ENCODE results near the gene RDX.

The RDX gene

DNA sequence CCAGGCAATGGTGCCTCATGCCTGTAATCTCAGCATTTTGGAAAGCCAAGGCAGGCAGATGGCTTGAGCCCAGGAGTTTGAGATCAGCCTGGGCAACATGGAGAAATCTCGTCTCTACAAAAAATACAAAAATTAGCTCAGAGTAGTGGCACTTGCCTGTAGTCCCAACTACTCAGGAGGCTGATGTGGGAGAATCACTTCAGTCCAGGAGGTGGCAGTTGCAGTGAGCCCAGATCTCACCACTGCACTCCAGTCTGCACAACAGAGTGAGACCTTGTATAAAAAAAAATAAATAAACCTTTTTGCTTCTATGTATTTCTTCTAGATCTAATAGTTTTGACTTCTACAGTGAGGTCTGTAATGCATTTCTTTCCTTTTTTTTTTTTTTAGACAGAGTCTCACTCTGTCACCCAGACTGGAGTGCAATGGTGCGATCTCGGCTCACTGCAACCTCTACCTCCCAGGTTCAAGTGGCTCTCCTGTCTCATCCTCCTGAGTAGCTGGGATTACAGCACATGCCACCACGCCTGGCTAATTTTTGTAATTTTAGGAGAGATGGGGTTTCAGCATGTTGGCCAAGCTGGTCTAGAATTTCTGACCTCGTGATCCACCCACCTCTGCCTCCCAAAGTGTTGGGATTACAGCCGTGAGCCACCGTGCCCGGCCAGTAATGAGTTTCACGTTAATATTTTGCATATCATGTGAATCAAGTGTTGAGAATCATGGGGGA lies 18.1 kb upstream of the RDX start:
- no peaks in the 10 kb centered on the region for H3K36me3 ChIP-seq (ENCODE audit: insufficient read depth, low read length)
- no peak for TF ChIP-seq EZH2phosphoT487 (IDR thresholded peaks at IDR 0.05; ENCODE audit: borderline replicate concordance)
- H3K79me2 ChIP-seq (ENCODE audit: insufficient read depth, low read length) = no peaks in the 10 kb centered on the region
- peaks cover 7% of the 10 kb centered on the region for H3K4me1 ChIP-seq (ENCODE audit: insufficient read depth, low read length, poor library complexity, severe bottlenecking)
- H3K27me3 ChIP-seq (ENCODE audit: insufficient read depth, low read length, poor library complexity, severe bottlenecking) = no peaks in the 10 kb centered on the region
- no peak overlapping the region for H3K9ac ChIP-seq (ENCODE audit: low read depth, low read length, poor library complexity, severe bottlenecking)
- H3F3A ChIP-seq (ENCODE audit: low read depth) = no peaks in the 10 kb centered on the region
- H3K9me3 ChIP-seq (ENCODE audit: insufficient read depth, low read depth, low read length) = no peaks in the 10 kb centered on the region
- no peak overlapping the region for H2AFZ ChIP-seq (ENCODE audit: low read length)
- no peak overlapping the region for H3K4me3 ChIP-seq (ENCODE audit: low read length, poor library complexity, severe bottlenecking)
- H3K9me2 ChIP-seq (replicated peaks; ENCODE audit: low read depth, low read length) = no peaks in the 10 kb centered on the region
- no peaks in the 10 kb centered on the region for H4K20me1 ChIP-seq (ENCODE audit: insufficient read depth, low read length, poor library complexity, severe bottlenecking)
- no peak overlapping the region for H3K4me2 ChIP-seq (ENCODE audit: low read depth, low read length, poor library complexity, severe bottlenecking)

DNA sequence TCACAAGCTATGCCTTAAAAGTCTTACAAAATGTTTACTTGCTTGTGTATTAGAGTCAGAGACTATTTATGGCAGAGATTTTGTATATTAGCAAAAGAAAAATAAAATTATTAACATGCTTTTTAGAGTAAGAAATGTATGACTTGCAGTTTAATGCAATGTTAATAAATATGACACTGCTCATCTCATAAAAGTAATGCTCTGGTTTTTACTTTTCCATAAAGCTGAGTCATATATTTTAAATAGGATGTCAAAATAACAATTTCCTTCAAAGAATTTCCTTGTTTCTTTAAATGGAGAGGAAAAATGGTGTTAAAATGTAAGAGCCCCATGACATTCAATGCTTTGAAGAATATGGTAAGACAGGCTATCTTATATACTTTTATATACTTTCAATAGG lies 16.3 kb upstream of the RDX start:
- no peaks in the 10 kb centered on the region for H3K27me3 ChIP-seq (ENCODE audit: insufficient read depth, low read length, poor library complexity, severe bottlenecking)
- H3K36me3 ChIP-seq (ENCODE audit: insufficient read depth, low read length) = no peaks in the 10 kb centered on the region
- H3K4me2 ChIP-seq (ENCODE audit: low read depth, low read length, poor library complexity, severe bottlenecking) = no peak overlapping the region
- no peaks in the 10 kb centered on the region for H3K9me2 ChIP-seq (replicated peaks; ENCODE audit: low read depth, low read length)
- no peak overlapping the region for H2AFZ ChIP-seq (ENCODE audit: low read length)
- H4K20me1 ChIP-seq (ENCODE audit: insufficient read depth, low read length, poor library complexity, severe bottlenecking) = no peaks in the 10 kb centered on the region
- no peaks in the 10 kb centered on the region for H3K79me2 ChIP-seq (ENCODE audit: insufficient read depth, low read length)
- no peak overlapping the region for H3K9ac ChIP-seq (ENCODE audit: low read depth, low read length, poor library complexity, severe bottlenecking)
- H3K4me1 ChIP-seq (ENCODE audit: insufficient read depth, low read length, poor library complexity, severe bottlenecking) = peaks cover 7% of the 10 kb centered on the region
- no peaks in the 10 kb centered on the region for H3K9me3 ChIP-seq (ENCODE audit: insufficient read depth, low read depth, low read length)
- TF ChIP-seq CTCF (conservative IDR thresholded peaks at IDR 0.05; ENCODE audit: low read length) = no peak
- TF ChIP-seq EZH2phosphoT487 (IDR thresholded peaks at IDR 0.05; ENCODE audit: borderline replicate concordance) = no peak
- H3K4me3 ChIP-seq (ENCODE audit: low read length, poor library complexity, severe bottlenecking) = no peak overlapping the region
- H3F3A ChIP-seq (ENCODE audit: low read depth) = no peaks in the 10 kb centered on the region

DNA sequence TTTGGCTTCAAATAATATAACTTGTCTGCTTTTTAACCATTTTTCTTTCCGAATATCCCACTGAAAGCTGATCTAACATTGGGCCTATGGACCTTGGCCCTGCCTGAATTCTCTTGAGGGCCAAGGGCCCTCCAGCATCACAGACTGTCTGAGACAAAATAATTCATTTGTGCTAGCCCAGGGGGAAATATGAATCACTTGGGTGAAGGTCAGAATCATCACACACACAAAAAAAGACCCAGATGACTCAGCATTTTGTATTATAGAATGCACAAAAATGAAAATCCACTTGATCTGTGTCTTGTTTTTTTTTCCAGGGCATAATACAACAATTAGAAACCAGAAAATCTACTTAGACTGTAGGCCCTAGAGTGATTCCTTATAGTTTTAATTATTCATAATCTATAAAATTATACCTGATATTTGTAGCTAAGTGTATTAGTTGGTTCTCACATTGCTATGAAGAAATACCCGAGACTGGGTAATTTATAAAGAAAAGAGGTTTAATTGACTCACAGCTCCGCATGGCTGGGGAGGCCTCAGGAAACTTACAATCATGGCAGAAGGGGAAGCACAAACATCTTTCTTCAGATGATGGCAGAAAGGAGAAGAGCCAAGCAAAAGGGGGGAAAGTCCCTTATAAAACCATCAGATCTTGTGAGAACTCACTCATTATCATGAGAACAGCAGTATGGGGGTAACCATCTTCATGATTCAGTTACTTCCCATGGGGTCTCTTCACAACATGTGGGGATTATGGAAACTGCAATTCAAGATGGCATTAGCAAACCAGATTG lies 15.6 kb upstream of the RDX start:
- no peaks in the 10 kb centered on the region for H4K20me1 ChIP-seq (ENCODE audit: insufficient read depth, low read length, poor library complexity, severe bottlenecking)
- H3K79me2 ChIP-seq (ENCODE audit: insufficient read depth, low read length) = no peaks in the 10 kb centered on the region
- TF ChIP-seq EZH2phosphoT487 (IDR thresholded peaks at IDR 0.05; ENCODE audit: borderline replicate concordance) = no peak
- no peak for TF ChIP-seq CTCF (conservative IDR thresholded peaks at IDR 0.05; ENCODE audit: low read length)
- no peaks in the 10 kb centered on the region for H3K9me2 ChIP-seq (replicated peaks; ENCODE audit: low read depth, low read length)
- no peak overlapping the region for H3K4me3 ChIP-seq (ENCODE audit: low read length, poor library complexity, severe bottlenecking)
- H3K36me3 ChIP-seq (ENCODE audit: insufficient read depth, low read length) = no peaks in the 10 kb centered on the region
- H2AFZ ChIP-seq (ENCODE audit: low read length) = no peak overlapping the region
- no peak overlapping the region for H3K4me2 ChIP-seq (ENCODE audit: low read depth, low read length, poor library complexity, severe bottlenecking)
- no peaks in the 10 kb centered on the region for H3F3A ChIP-seq (ENCODE audit: low read depth)
- H3K4me1 ChIP-seq (ENCODE audit: insufficient read depth, low read length, poor library complexity, severe bottlenecking) = peaks cover 7% of the 10 kb centered on the region
- H3K27me3 ChIP-seq (ENCODE audit: insufficient read depth, low read length, poor library complexity, severe bottlenecking) = no peaks in the 10 kb centered on the region
- no peak overlapping the region for H3K9ac ChIP-seq (ENCODE audit: low read depth, low read length, poor library complexity, severe bottlenecking)
- no peaks in the 10 kb centered on the region for H3K9me3 ChIP-seq (ENCODE audit: insufficient read depth, low read depth, low read length)
